ENCODE results near the gene MRTFA. TPM values are rescaled to one million over a fixed set of nuclear protein-coding genes. Genes with fewer than 3 reads are reported as not detected.
A peak's percentile ranks its signal among the peaks of the same experiment; 100 is the strongest.

The MRTFA gene
- total and polyA plus RNA-seq, 12 donors = 12.3 to 141 (median 41.6) TPM

DNA sequence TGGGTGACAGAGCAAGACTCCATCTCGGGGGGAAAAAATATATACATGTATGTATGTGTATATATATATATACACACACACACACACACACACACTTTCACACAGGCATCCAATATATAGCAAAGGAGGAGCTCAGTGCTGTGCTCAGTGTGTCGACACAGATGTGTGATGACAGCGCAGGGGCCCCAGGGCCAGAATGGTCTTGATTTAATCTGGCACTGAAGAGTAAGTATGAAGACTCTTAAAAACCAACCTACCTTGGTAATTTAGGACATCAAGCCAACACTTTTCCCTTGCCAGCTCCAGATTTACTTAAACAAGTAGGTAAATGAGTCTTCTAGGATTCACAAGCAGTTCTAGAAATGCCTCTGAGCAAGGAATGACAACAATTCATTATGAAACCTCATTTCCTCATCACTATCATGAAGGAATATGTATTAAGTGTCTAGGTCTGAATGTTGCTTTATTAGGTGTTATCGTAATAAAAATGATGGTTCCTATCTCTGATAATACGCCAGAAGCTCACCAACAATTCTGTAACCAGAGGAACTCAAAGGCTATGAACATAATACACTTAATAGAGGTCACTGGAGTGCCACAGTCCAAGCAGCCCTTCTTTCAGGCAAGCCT, 194.6 kb downstream of the MRTFA start:
- Histone ChIP-seq H3K27ac (no peak overlapping the region), H3K4me3 (no peak overlapping the region), H3K27me3 (no peaks in the 10 kb centered on the region), H3K9me3 (replicated peaks in 1 of 3) (no peaks in the 10 kb centered on the region), H3K36me3 (replicated peaks in 1 of 2) (no peaks in the 10 kb centered on the region), H3K4me1 (replicated peaks in 1 of 2) (peaks cover 5 to 9% of the 10 kb centered on the region in 2 donors)
- WGBS, 4 donors = 90 to 97% (median 93%) methylated on average over 5 of the region's 5 CpGs
- TF ChIP-seq, protein P1, sequence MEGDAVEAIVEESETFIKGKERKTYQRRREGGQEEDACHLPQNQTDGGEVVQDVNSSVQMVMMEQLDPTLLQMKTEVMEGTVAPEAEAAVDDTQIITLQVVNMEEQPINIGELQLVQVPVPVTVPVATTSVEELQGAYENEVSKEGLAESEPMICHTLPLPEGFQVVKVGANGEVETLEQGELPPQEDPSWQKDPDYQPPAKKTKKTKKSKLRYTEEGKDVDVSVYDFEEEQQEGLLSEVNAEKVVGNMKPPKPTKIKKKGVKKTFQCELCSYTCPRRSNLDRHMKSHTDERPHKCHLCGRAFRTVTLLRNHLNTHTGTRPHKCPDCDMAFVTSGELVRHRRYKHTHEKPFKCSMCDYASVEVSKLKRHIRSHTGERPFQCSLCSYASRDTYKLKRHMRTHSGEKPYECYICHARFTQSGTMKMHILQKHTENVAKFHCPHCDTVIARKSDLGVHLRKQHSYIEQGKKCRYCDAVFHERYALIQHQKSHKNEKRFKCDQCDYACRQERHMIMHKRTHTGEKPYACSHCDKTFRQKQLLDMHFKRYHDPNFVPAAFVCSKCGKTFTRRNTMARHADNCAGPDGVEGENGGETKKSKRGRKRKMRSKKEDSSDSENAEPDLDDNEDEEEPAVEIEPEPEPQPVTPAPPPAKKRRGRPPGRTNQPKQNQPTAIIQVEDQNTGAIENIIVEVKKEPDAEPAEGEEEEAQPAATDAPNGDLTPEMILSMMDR (IDR thresholded peaks at IDR 0.05) = no peak
- TF ChIP-seq POLR2A (IDR thresholded peaks at IDR 0.05) = no peak
- DNase-seq = no peak
- intact Hi-C loops (cut with DNase I) = loop anchor here in 1 of 2 donors (5.0 kb wide), 1 partner anchor 35 kb away; no protein-coding TSS in a partner anchor

DNA sequence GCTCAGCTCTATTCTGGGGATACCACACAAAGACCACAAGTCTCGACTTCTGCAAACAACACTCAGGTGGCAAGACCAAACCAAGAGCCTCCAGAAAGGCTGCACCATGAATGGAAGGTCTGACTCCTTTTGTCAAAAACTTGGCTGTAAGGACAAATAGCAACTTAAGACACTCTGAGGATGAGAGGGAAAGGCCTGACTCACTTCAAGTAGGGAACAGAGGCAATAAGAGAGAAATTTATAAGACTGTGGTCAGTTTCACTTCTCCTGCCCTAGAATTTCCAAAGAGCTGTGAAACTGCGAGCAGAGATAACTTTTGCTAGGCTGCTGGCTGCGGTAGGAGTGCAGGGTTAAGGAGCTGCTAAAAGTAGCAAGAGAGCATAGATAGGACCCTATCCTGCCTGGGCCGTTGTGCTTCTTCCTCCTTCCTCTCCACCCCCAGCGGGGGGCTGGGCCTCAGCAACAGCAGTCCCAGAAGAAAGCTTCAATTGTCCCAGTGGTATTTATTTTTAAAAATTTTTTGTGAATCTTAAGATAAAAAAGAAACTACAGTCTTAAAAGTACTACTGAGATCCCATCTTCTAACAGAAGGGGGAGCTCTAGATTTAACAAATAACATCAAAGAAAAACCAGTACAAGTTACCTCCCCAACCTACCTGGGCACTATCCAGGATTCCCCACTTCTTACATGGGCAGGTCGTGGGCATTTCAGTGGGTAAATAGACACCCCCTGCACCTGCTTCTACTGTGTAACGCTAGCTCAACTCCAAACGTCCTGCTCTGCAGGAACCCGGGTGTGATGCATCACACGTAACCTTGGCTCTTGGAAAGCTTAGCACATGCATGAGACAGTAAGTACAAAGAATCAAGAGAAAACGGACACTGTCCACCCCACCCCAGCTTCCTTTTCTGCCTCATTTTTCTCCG, 199.8 kb downstream of the MRTFA start:
- peak overlapping the region in 3 of 5 donors; percentile 56 to 68 (median 68) for H3K27ac ChIP-seq
- no peaks in the 10 kb centered on the region for H3K27me3 ChIP-seq
- intact Hi-C loops (cut with DNase I) = loop anchor here (5.0 to 10.0 kb wide), 3 partner anchors 48 to 208 kb away; no protein-coding TSS in a partner anchor
- peak in 6 of 7 donors; percentile 60 to 77 (median 64) for DNase-seq
- peak overlapping the region in 1 of 4 donors; percentile 45 for H3K4me3 ChIP-seq
- WGBS, 4 donors = 9 to 18% (median 14%) methylated on average over 12 of the region's 12 CpGs
- TF ChIP-seq, protein P1 (IDR thresholded peaks at IDR 0.05) = peak; percentile 34 to 87 (median 73)
- no peak for TF ChIP-seq POLR2A (IDR thresholded peaks at IDR 0.05)
- H3K9me3 ChIP-seq (replicated peaks in 1 of 3) = no peaks in the 10 kb centered on the region
- no peaks in the 10 kb centered on the region for H3K36me3 ChIP-seq (replicated peaks in 1 of 2)
- H3K4me1 ChIP-seq (replicated peaks in 1 of 2) = peaks cover 16 to 37% of the 10 kb centered on the region in 2 donors

- Histone ChIP-seq H3K27ac (no peak overlapping the region), H3K4me3 (no peak overlapping the region), H3K4me1 (replicated peaks in 1 of 2) (peaks cover 16 to 39% of the 10 kb centered on the region in 2 donors), H3K9me3 (replicated peaks in 1 of 3) (no peaks in the 10 kb centered on the region), H3K36me3 (replicated peaks in 1 of 2) (peaks cover 0 to 10% of the 10 kb centered on the region in 2 donors), H3K27me3 (no peaks in the 10 kb centered on the region)
- 80 to 87% (median 84%) methylated on average over 5 of the region's 5 CpGs for WGBS, 4 donors
- DNase-seq = no peak
- intact Hi-C loops (cut with DNase I) = loop anchor here (5.0 to 10.0 kb wide), 3 partner anchors 50 to 210 kb away; no protein-coding TSS in a partner anchor
- no peak for TF ChIP-seq POLR2A (IDR thresholded peaks at IDR 0.05)
Measured at GRCh38 chr22:40434745-40435144, 201.8 kb downstream of the MRTFA start.

GRCh38 chr22:40434106-40434505, 202.4 kb downstream of the MRTFA start:
- no peaks in the 10 kb centered on the region for H3K9me3 ChIP-seq (replicated peaks in 1 of 3)
- 97 to 100% (median 98%) methylated on average over 3 of the region's 3 CpGs for WGBS, 4 donors
- no peak for DNase-seq
- peaks cover 16 to 39% of the 10 kb centered on the region in 2 donors for H3K4me1 ChIP-seq (replicated peaks in 1 of 2)
- no peaks in the 10 kb centered on the region for H3K27me3 ChIP-seq
- TF ChIP-seq POLR2A (IDR thresholded peaks at IDR 0.05) = no peak
- TF ChIP-seq, protein P1 (IDR thresholded peaks at IDR 0.05) = no peak
- no peak overlapping the region for H3K27ac ChIP-seq
- intact Hi-C loops (cut with DNase I) = loop anchor here (10.0 kb wide), 2 partner anchors 51 to 211 kb away; no protein-coding TSS in a partner anchor
- no peak overlapping the region for H3K4me3 ChIP-seq
- H3K36me3 ChIP-seq (replicated peaks in 1 of 2) = peaks cover 0 to 16% of the 10 kb centered on the region in 2 donors

All from adrenal gland (tissue), 12 donors.